ENCODE results near the gene ARMC9. TPM values are rescaled to one million over a fixed set of nuclear protein-coding genes. Genes with fewer than 3 reads are reported as not detected.
A peak's percentile ranks its signal among the peaks of the same experiment; 100 is the strongest.
"Not testable (repeated sequence)": the region's sequence is repeated elsewhere in the genome, so short reads cannot be mapped to it uniquely, and the experiment has no call there.

The ARMC9 gene
- total RNA-seq, 1 donor from 2014 or later, result 4.2 TPM

GRCh38 chr2:231359948-231360347 is 161.5 kb downstream of the ARMC9 start:
- no peak for DNase-seq (ENCODE audit: low read depth in 2 of 2)

GRCh38 chr2:231360401-231360800 is 162.0 kb downstream of the ARMC9 start:
- DNase-seq (ENCODE audit: low read depth in 2 of 2), result no peak

GRCh38 chr2:231360881-231361371 is 162.5 kb downstream of the ARMC9 start:
- no peak for DNase-seq (ENCODE audit: low read depth in 2 of 2)

- DNase-seq (ENCODE audit: low read depth in 2 of 2), result no peak
These were observed 163.5 kb downstream of the ARMC9 start for GRCh38 chr2:231361701-231362554.

- DNase-seq (ENCODE audit: low read depth in 2 of 2), result no peak
These were observed 164.2 kb downstream of the ARMC9 start for GRCh38 chr2:231362555-231363184.

- DNase-seq (ENCODE audit: low read depth in 2 of 2), result no peak
These were observed 165.6 kb downstream of the ARMC9 start for GRCh38 chr2:231364061-231364460.

GRCh38 chr2:231364961-231365810 is 166.8 kb downstream of the ARMC9 start:
- peak; percentile 81 to 96 for DNase-seq (ENCODE audit: low read depth in 2 of 2)

- no peak for DNase-seq (ENCODE audit: low read depth in 2 of 2)
These were observed 168.7 kb downstream of the ARMC9 start for GRCh38 chr2:231367178-231367577.

GRCh38 chr2:231369580-231370428 is 171.4 kb downstream of the ARMC9 start:
- peak in 1 of 2 donors; percentile 79 for DNase-seq (ENCODE audit: low read depth in 2 of 2)

GRCh38 chr2:231370429-231370748 is 172.0 kb downstream of the ARMC9 start:
- no peak for DNase-seq (ENCODE audit: low read depth in 2 of 2)

GRCh38 chr2:231370749-231371429 is 172.5 kb downstream of the ARMC9 start:
- peak; percentile 18 to 88 for DNase-seq (ENCODE audit: low read depth in 2 of 2)

GRCh38 chr2:231371430-231372054 is 173.1 kb downstream of the ARMC9 start:
- no peak for DNase-seq (ENCODE audit: low read depth in 2 of 2)

GRCh38 chr2:231372326-231372725 is 173.9 kb downstream of the ARMC9 start:
- no peak for DNase-seq (ENCODE audit: low read depth in 2 of 2)

GRCh38 chr2:231373184-231373583 is 174.8 kb downstream of the ARMC9 start:
- DNase-seq (ENCODE audit: low read depth in 2 of 2), result no peak

GRCh38 chr2:231373786-231374349 is 175.4 kb downstream of the ARMC9 start:
- no peak for DNase-seq (ENCODE audit: low read depth in 2 of 2)

GRCh38 chr2:231374771-231375170 is 176.3 kb downstream of the ARMC9 start:
- no peak for DNase-seq (ENCODE audit: low read depth in 2 of 2)

- not testable (repeated sequence) for DNase-seq (ENCODE audit: low read depth in 2 of 2)
These were observed 177.7 kb downstream of the ARMC9 start for GRCh38 chr2:231375994-231376615.

- DNase-seq (ENCODE audit: low read depth in 2 of 2), result no peak
These were observed 178.4 kb downstream of the ARMC9 start for GRCh38 chr2:231376857-231377256.

Data from lung microvascular endothelial cell (primary cell).